Adrenal gland (tissue), 12 donors: ENCODE results near the gene MRPL28. TPM values are rescaled to one million over a fixed set of nuclear protein-coding genes. Genes with fewer than 3 reads are reported as not detected.
"Not testable (repeated sequence)": the region's sequence is repeated elsewhere in the genome, so short reads cannot be mapped to it uniquely, and the experiment has no call there.

Experiments
- DNase-seq, 7 donors: peaks; one replicate each; pipeline ENCODE4 v3.0.0-alpha.2; 2019 to 2020
- H3K27ac ChIP-seq, 5 donors: fragments of 200-600 bp; sonication (generic) in 4 of 5; 1 replicate in 3 of 5; 2 replicates in 2 of 5; pipeline versions ENCODE4 v1.5.1 to v1.8.0; 2016 to 2020; ENCODE audit warnings: mild to moderate bottlenecking in 1 of 5
- H3K27me3 ChIP-seq: fragments of 200-600 bp; 2 replicates; pipeline ENCODE4 v1.8.0; 2021
- H3K36me3 ChIP-seq, 2 donors: fragments of 200-600 bp; replicated peaks in 1 of 2; 1 replicate in 1 of 2; 2 replicates in 1 of 2; pipeline versions ENCODE4 v1.5.1 to v1.8.0; 2018 to 2022
- H3K4me1 ChIP-seq, 2 donors: fragments of 200-600 bp; replicated peaks in 1 of 2; 1 replicate in 1 of 2; 2 replicates in 1 of 2; pipeline versions ENCODE4 v1.5.1 to v1.8.0; 2018 to 2021
- H3K4me3 ChIP-seq, 4 donors: fragments of 200-600 bp; sonication (generic) in 3 of 4; one replicate each; pipeline ENCODE4 v1.5.1; 2016 to 2018
- H3K9me3 ChIP-seq, 3 donors: fragments of 200-600 bp; sonication (generic) in 1 of 3; replicated peaks in 1 of 3; 1 replicate in 2 of 3; 2 replicates in 1 of 3; pipeline versions ENCODE4 v1.5.1 to v1.8.0; 2016 to 2021
- CTCF ChIP-seq, 6 experiments: fragments of 450-650 bp in 4 of 6; fragments of 200-600 bp in 2 of 6; sonication (generic) in 1 of 6; IDR thresholded peaks; 1 replicate in 5 of 6; 2 replicates in 1 of 6; pipeline versions ENCODE4 v1.5.1 to v1.8.0; 2016 to 2021; ENCODE audit warnings: antibody characterized with exemption in 6 of 6, mild to moderate bottlenecking in 2 of 6, moderate library complexity in 1 of 6
- POLR2A ChIP-seq, 2 donors: fragments of 450-650 bp; IDR thresholded peaks; one replicate each; pipeline ENCODE4 v1.6.1; 2017; ENCODE audit warnings: antibody characterized with exemption in 2 of 2, mild to moderate bottlenecking in 2 of 2, moderate library complexity in 1 of 2
- WGBS, 4 donors: extraction: QIAGEN DNeasy Blood & Tissue Kit in 2 of 4; methylation state at CpG; one replicate each; pipeline versions ENCODE4 v1.1.5 to v1.1.7; 2013 to 2017; 5-methylcytosine and 5-hydroxymethylcytosine counted together
- intact Hi-C, 2 donors: fragments of 100-400 bp; cut with DNase I; formaldehyde crosslinking; loops; one replicate each; pipeline versions ENCODE4 v1.14.1 to v1.15.0; 2022 to 2023
- polyA plus RNA-seq, 3 donors: library from polyadenylated mRNA; stranded (reverse); fragments of 200-250 nt in 2 of 3; fragments of 350-450 nt in 1 of 3; fragmentation: Illumina TruSeq in 1 of 3; extraction: RNeasy Lipid Tissue Mini Kit (QIAGEN cat#74804) in 1 of 3; gene quantifications; one replicate each; pipeline ENCODE4 v1.2.3, GENCODE V29; 2013 to 2014
- total RNA-seq, 9 donors: library from RNA; depleted of rRNA in 4 of 9; stranded (reverse); fragments of >200 nt in 4 of 9; fragments of 120-200 nt in 1 of 9; fragmentation: NEBNext Ultra II Directional in 1 of 9; extraction: Animal tissue kit (Norgen Biotek cat#: 25700) in 1 of 9; gene quantifications; one replicate each; pipeline versions ENCODE4 v1.1.0 to v1.2.4, GENCODE V29; 2013 to 2023
- donor health status: healthy with polysubstance abuse.
- donor health status: Bipolar disorder and iron deficiency.
- donor health status: DM: yes; HTN: yes; CAD: no.
- donor health status: DM: no; HTN: no; CAD: no.
- donor health status: DM: no; HTN: no; CAD: no.
- donor health status: DM: yes; HTN: yes; CAD: no.

MRPL28 gene
- total and polyA plus RNA-seq, 12 donors: 42.9 to 155 (median 81.4) TPM

- intact Hi-C loops, H3K36me3 ChIP-seq, H3K9me3 ChIP-seq, H3K27me3 ChIP-seq: not testable (repeated sequence)
- WGBS, 4 donors: 27 to 33% (median 29%) methylated on average over 20 of the region's 20 CpGs
- peak in 2 of 6 experiments; percentile 23 to 29 for TF ChIP-seq CTCF (IDR thresholded peaks at IDR 0.05)
- peak in 1 of 2 donors; percentile 52 for TF ChIP-seq POLR2A (IDR thresholded peaks at IDR 0.05)
- DNase-seq: peak in 5 of 7 donors; percentile 66 to 81 (median 75)
- Histone ChIP-seq H3K27ac (peak overlapping the region; percentile 46 to 75 (median 68)), H3K4me3 (peak overlapping the region in 1 of 4 donors; percentile 32), H3K4me1 (peaks cover 22 to 24% of the 10 kb centered on the region in 2 donors)
Measured at GRCh38 chr16:387761-388666, 17.7 kb upstream of the MRPL28 start.

- peak in 1 of 7 donors; percentile 43 for DNase-seq
- intact Hi-C loops: no loop called here
- Histone ChIP-seq H3K9me3 (no peaks in the 10 kb centered on the region), H3K27ac (peak overlapping the region in 2 of 5 donors; percentile 43 to 62), H3K4me1 (peaks cover 23 to 31% of the 10 kb centered on the region in 2 donors), H3K36me3 (no peaks in the 10 kb centered on the region), H3K27me3 (no peaks in the 10 kb centered on the region), H3K4me3 (no peak overlapping the region)
- TF ChIP-seq POLR2A (IDR thresholded peaks at IDR 0.05) (no peak), CTCF (IDR thresholded peaks at IDR 0.05) (no peak)
- WGBS, 4 donors: 52 to 77% (median 72%) methylated on average over 19 of the region's 19 CpGs
Measured at GRCh38 chr16:386641-387156, 16.4 kb upstream of the MRPL28 start.

- 10 to 29% (median 22%) methylated on average over 26 to 33 of the region's 33 CpGs for WGBS, 4 donors
- intact Hi-C loops: no loop called here
- Histone ChIP-seq H3K4me3 (peak overlapping the region in 2 of 4 donors; percentile 92 to 96), H3K36me3 (no peaks in the 10 kb centered on the region), H3K9me3 (no peaks in the 10 kb centered on the region), H3K27ac (peak overlapping the region; percentile 29 to 88 (median 35)), H3K4me1 (peaks cover 26 to 41% of the 10 kb centered on the region in 2 donors), H3K27me3 (no peaks in the 10 kb centered on the region)
- peak in 6 of 7 donors; percentile 56 to 82 (median 66) for DNase-seq
- TF ChIP-seq CTCF (IDR thresholded peaks at IDR 0.05): no peak
- TF ChIP-seq POLR2A (IDR thresholded peaks at IDR 0.05): no peak
Measured at GRCh38 chr16:383326-384051, 13.2 kb upstream of the MRPL28 start.
